Esophagus (tissue), 2 donors: ENCODE data around the gene CHGA. TPM values are rescaled to one million over a fixed set of nuclear protein-coding genes. Genes with fewer than 3 reads are reported as not detected.

Experiments used
- H3K27ac ChIP-seq, 2 donors: one replicate each; pipeline ENCODE4 v1.5.1; 2013; ENCODE audit warnings: low read depth in 2 of 2, mild to moderate bottlenecking in 2 of 2, inconsistent platforms in 1 of 2, low read length in 1 of 2, moderate library complexity in 1 of 2
- H3K27me3 ChIP-seq, 2 donors: one replicate each; pipeline ENCODE4 v1.6.1; 2013; ENCODE audit warnings: low read length in 2 of 2, control low read depth in 1 of 2, mild to moderate bottlenecking in 1 of 2; ENCODE audit not compliant: insufficient read depth in 2 of 2, control insufficient read depth in 1 of 2
- H3K36me3 ChIP-seq, 2 donors: one replicate each; pipeline ENCODE4 v1.6.1; 2013; ENCODE audit warnings: low read length in 1 of 2; ENCODE audit not compliant: control insufficient read depth in 2 of 2, insufficient read depth in 2 of 2
- H3K4me1 ChIP-seq, 2 donors: one replicate each; pipeline ENCODE4 v1.6.1; 2013; ENCODE audit warnings: low read length in 1 of 2; ENCODE audit not compliant: control insufficient read depth in 2 of 2, insufficient read depth in 2 of 2
- H3K4me3 ChIP-seq, 2 donors: one replicate each; pipeline ENCODE4 v1.5.1; 2013; ENCODE audit warnings: low read length in 2 of 2, mild to moderate bottlenecking in 2 of 2, low read depth in 1 of 2, moderate library complexity in 1 of 2
- H3K9me3 ChIP-seq, 2 donors: one replicate each; pipeline ENCODE4 v1.6.1; 2013; ENCODE audit warnings: mild to moderate bottlenecking in 2 of 2, low read depth in 1 of 2, low read length in 1 of 2, moderate library complexity in 1 of 2; ENCODE audit not compliant: control insufficient read depth in 2 of 2, insufficient read depth in 1 of 2
- WGBS, 2 donors: extraction: QIAGEN DNeasy Blood & Tissue Kit; methylation state at CpG; one replicate each; pipeline ENCODE4 v1.1.7; 2013; 5-methylcytosine and 5-hydroxymethylcytosine counted together
- polyA plus RNA-seq, 2 donors: library from polyadenylated mRNA; stranded (reverse); fragments of 200-250 nt; gene quantifications; one replicate each; pipeline ENCODE4 v1.2.3, GENCODE V29; 2013
- donor health status: healthy with polysubstance abuse.
- donor health status: Bipolar disorder and iron deficiency.

Gene CHGA
- polyA plus RNA-seq, 2 donors, result 0.37 to 0.75 TPM

- H3K4me1 ChIP-seq, result peaks cover 0 to 3% of the 10 kb centered on the region in 2 donors
- no peaks in the 10 kb centered on the region for H3K9me3 ChIP-seq
- no peak overlapping the region for H3K4me3 ChIP-seq
- 73 to 77% methylated on average over 3 of the region's 3 CpGs for WGBS, 2 donors
- no peak overlapping the region for H3K27ac ChIP-seq
- no peaks in the 10 kb centered on the region for H3K36me3 ChIP-seq
- no peaks in the 10 kb centered on the region for H3K27me3 ChIP-seq
Measured at GRCh38 chr14:92928258-92928629, 5.3 kb downstream of the CHGA start.

- H3K9me3 ChIP-seq, result no peaks in the 10 kb centered on the region
- 80 to 84% methylated on average over 10 to 12 of the region's 12 CpGs for WGBS, 2 donors
- H3K36me3 ChIP-seq, result no peaks in the 10 kb centered on the region
Measured at GRCh38 chr14:92928961-92929688, 6.2 kb downstream of the CHGA start.

GRCh38 chr14:92929689-92930608 is 7.0 kb downstream of the CHGA start:
- 88 to 90% methylated on average over 20 of the region's 20 CpGs for WGBS, 2 donors
- Histone ChIP-seq H3K4me3 (no peak overlapping the region), H3K27me3 (no peaks in the 10 kb centered on the region), H3K4me1 (no peaks in the 10 kb centered on the region), H3K9me3 (no peaks in the 10 kb centered on the region), H3K36me3 (no peaks in the 10 kb centered on the region), H3K27ac (no peak overlapping the region)

More at GRCh38 chr14:92928961-92929688, 6.2 kb downstream of the CHGA start:
- Histone ChIP-seq H3K4me3 (no peak overlapping the region), H3K27ac (no peak overlapping the region), H3K4me1 (no peaks in the 10 kb centered on the region), H3K27me3 (no peaks in the 10 kb centered on the region)

GRCh38 chr14:92930737-92931602 is 8.0 kb downstream of the CHGA start:
- Histone ChIP-seq H3K27ac (no peak overlapping the region), H3K9me3 (no peaks in the 10 kb centered on the region), H3K36me3 (no peaks in the 10 kb centered on the region), H3K4me3 (no peak overlapping the region), H3K27me3 (no peaks in the 10 kb centered on the region), H3K4me1 (no peaks in the 10 kb centered on the region)
- 41 to 62% methylated on average over 8 of the region's 8 CpGs for WGBS, 2 donors

- no peaks in the 10 kb centered on the region for H3K36me3 ChIP-seq
- H3K9me3 ChIP-seq, result no peaks in the 10 kb centered on the region
- no peak overlapping the region for H3K4me3 ChIP-seq
- H3K27me3 ChIP-seq, result no peaks in the 10 kb centered on the region
- no peaks in the 10 kb centered on the region for H3K4me1 ChIP-seq
- no peak overlapping the region for H3K27ac ChIP-seq
- 88 to 91% methylated on average over 18 of the region's 18 CpGs for WGBS, 2 donors
Measured at GRCh38 chr14:92931681-92932447, 8.9 kb downstream of the CHGA start.

DNA sequence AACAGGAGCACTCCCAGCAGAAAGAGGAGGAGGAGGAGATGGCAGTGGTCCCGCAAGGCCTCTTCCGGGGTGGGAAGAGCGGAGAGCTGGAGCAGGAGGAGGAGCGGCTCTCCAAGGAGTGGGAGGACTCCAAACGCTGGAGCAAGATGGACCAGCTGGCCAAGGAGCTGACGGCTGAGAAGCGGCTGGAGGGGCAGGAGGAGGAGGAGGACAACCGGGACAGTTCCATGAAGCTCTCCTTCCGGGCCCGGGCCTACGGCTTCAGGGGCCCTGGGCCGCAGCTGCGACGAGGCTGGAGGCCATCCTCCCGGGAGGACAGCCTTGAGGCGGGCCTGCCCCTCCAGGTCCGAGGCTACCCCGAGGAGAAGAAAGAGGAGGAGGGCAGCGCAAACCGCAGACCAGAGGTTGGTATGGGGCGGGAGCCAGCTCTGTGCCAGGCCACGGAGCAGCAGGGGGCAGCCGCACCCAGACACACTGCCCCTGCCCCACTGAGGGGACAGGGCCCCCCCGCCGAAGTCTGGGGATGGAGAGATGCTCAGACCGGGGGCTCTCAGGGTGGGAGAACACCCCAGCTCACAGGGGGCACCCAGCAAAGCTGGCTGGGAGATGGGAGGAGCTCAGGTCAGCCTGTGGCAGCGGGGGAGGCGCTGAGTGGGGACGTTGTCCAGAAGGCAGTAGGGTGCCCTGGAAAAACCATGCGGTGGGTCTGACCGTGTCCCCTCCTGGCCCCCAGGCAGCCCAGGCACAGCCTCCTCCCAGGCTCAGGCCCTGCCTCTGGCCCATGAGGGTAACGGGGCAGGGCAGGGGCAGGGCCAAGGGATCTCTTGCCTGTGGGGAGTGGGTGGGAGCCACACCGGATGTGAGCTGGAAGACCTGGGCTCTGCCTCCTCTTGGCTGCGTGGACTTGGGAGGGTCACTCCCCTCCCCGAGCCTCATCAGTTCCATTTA is 9.8 kb downstream of the CHGA start:
- Histone ChIP-seq H3K36me3 (no peaks in the 10 kb centered on the region), H3K27ac (no peak overlapping the region), H3K4me1 (peaks cover 0 to 4% of the 10 kb centered on the region in 2 donors), H3K9me3 (no peaks in the 10 kb centered on the region), H3K27me3 (no peaks in the 10 kb centered on the region), H3K4me3 (no peak overlapping the region)
- 85 to 86% methylated on average over 32 to 35 of the region's 35 CpGs for WGBS, 2 donors

DNA sequence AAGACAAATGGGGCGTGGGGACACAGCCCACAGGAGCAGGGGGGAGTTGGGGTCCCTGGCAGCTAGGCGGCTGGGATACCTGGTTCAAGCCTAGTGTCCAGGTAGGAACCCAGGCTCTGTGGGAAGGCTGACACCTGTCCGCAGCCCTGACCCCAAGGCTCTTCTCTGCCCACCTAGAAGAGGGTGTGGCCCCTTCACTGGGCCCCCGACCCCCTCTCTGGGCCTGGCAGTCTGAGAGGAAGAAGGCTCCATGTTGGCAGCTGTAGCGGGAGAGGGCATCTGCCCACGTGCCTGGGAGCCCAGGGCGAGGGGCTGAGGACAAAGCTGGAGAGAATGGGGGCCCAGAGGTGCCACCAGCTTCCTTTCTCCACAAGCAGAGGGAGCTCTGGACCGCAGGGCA is 10.5 kb downstream of the CHGA start:
- H3K4me1 ChIP-seq, result peaks cover 0 to 4% of the 10 kb centered on the region in 2 donors
- H3K9me3 ChIP-seq, result no peaks in the 10 kb centered on the region
- no peak overlapping the region for H3K4me3 ChIP-seq
- no peaks in the 10 kb centered on the region for H3K27me3 ChIP-seq
- no peaks in the 10 kb centered on the region for H3K36me3 ChIP-seq
- H3K27ac ChIP-seq, result no peak overlapping the region
- WGBS, 2 donors, result 82 to 90% methylated on average over 8 of the region's 8 CpGs
